GM21360 (cell line): ENCODE data around the gene NASP.

Experiments used
- ATAC-seq: cut with Tn5 transposase; IDR thresholded peaks from one replicate; pipeline ENCODE4 v1.9.1; 2021; ENCODE audit warnings: mild to moderate bottlenecking, moderate library complexity; ENCODE audit not compliant: unreplicated experiment

Gene NASP, protein sequence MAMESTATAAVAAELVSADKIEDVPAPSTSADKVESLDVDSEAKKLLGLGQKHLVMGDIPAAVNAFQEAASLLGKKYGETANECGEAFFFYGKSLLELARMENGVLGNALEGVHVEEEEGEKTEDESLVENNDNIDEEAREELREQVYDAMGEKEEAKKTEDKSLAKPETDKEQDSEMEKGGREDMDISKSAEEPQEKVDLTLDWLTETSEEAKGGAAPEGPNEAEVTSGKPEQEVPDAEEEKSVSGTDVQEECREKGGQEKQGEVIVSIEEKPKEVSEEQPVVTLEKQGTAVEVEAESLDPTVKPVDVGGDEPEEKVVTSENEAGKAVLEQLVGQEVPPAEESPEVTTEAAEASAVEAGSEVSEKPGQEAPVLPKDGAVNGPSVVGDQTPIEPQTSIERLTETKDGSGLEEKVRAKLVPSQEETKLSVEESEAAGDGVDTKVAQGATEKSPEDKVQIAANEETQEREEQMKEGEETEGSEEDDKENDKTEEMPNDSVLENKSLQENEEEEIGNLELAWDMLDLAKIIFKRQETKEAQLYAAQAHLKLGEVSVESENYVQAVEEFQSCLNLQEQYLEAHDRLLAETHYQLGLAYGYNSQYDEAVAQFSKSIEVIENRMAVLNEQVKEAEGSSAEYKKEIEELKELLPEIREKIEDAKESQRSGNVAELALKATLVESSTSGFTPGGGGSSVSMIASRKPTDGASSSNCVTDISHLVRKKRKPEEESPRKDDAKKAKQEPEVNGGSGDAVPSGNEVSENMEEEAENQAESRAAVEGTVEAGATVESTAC

DNA sequence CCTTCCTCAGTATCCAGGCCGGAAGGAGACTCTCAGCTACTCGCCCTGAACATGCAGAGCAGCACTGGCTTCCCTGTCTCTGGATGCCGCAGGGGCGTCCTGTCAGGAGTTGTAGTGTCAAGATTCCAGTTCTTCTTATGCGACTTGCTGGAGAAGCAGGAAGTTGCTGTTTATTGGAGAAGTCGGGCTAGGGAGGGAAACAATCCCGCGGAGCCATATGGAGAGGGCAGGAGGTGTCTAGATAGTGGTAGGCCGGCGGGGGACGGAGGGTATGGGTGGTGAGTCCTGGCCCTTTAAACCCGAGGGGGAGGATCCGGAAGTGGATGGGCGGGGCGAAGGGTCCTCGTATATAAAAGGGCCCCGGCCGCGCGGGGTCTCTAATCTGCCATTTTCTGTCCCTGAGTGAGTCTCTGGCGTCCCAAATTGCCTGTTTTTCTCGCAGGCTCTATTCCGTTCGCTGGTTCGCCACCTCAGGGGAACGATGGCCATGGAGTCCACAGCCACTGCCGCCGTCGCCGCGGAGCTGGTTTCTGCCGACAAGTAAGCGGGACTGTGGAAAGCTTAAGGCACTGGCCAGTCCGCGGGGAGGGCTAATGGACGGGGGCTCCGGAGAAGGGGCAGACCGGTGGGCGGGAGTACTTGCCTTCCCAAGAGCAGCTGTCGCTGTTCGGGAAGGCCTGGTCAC lies at the start of gene NASP:
Gene NASP (plus strand): TSS at position 376 of the 685 bp plus-strand sequence. CDS start 106 bp downstream, at position 482.
- peak; percentile 39 for ATAC-seq

DNA sequence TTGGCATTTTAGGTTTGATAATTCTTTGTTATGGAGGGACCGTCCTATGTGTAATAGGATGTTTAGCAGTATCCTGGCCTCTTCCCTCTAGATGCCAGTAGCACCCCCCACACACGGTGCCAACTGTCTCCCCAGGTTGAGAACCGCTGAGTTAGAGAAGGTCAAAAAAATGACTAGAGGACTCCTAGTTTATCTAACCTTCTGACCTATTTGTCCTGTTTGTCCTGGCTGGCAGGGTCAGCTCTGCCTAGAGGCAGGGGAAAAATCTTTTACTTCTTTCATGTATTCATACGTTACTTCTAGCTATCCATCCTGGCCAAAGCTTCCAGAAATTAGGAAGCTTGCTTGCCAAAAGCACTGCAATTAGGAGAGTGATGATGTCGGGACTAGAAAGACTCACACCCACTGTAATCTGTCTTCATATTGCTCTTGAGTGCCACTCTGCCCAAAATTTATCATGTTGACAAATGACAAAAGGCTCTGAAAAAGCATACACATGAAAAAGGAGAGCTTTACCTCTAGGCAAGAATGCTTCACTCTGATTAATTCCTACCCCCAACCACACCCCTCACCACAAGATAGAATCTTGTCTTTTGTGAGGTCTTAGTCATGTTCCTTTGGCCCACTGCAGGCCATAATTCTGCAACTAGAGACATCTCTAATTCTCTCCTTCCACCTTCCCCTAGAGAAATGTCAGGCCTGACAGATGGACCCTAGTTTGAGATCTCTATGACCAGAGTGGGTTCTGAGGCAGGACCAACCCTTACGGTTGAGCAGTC lies 47.7 kb upstream of the NASP start:
- ATAC-seq, result no peak

DNA sequence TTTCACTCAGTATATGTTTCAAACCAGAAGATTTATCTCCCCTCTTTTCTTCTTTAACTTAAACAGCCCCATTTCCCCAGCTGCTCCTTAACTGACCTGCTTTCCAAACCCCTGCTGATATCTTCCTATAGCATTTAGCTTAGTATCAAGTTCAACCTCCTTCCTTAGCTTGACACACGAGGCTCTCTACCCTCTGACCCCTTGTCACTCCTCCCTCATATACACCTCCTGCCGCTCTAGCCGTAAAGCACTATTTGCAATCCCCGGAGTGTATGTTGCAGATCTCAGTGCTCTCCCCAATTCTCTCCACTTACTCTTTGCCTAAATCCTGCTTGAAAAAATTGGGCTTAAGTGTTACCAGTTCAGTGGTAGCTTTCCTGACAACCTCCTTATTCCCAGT lies 47.0 kb upstream of the NASP start:
- ATAC-seq, result no peak

DNA sequence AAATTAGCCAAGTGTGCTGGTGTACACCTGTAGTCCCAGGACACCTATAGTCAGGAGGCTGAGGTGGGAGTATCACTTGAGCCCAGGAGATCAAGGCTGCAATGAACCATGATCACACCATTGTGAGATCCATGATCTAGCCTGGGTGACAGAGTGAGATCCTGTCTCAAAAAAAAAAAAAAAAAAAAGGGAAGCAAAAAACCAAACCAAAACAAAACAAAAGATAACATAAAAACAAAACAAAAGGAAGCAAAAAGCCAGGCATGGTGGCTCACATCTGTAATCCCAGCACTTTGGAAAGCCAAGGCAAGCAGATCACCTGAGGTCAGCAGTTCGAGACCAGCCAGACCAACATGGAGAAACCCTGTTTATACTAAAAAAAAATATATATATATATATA lies 42.6 kb upstream of the NASP start:
- no peak for ATAC-seq

DNA sequence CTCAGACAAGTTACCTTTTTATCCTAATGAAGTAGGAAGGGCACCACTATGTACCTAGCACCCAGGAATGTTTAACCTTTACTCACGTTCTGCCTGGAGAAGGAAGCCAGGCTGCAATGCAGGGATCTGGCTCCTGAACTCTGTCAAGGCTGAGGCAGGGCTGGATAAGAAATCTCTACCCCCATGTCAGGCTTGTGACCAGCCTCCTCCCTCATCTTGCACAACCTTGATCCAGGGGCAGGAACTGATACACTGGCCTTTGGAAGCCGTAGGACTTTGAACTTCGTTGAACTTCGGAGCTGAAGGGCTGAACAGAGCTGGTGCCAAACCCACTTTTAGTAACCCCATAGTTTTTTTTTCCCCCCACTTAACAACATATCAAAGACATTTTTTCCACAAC lies 41.2 kb upstream of the NASP start:
- no peak for ATAC-seq

DNA sequence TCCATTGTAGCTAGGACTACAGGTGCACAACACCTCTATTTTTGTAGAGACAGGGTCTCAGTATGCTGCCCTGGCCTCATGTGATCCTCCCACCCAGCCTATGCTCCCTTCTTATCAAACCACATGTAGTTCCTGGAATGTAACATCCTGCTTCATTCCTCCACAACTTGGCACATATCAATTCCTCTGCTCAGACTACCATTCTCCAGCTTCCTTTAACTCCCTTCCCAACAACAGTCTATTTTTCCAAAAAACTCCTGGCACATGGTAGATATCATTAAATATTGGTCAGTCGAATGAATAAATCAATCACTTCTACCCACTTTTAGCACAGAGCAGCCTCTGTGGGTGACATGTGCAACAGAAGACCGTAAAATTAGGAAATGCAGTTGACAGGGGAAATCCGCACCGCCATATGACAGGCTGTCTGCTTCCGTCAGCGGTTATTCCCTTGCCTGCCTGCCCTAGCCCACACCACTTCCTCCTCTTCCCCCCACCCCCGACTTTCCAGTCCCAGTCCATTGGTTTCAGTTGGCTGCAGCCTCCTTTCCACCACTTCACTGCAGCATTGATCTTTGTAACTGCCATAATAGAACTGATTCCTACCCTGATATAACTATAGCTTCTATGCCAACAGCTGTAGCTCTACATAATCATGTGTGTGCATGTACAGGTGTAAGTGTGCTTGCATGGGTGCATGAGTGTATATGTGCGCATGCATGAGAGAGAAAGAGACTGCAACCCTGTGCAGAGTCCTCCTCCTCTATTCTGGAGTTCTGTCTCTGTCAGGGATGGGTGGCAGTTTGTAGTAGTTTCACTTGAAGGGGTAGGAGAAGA lies 40.0 kb upstream of the NASP start:
- ATAC-seq, result peak; percentile 64

DNA sequence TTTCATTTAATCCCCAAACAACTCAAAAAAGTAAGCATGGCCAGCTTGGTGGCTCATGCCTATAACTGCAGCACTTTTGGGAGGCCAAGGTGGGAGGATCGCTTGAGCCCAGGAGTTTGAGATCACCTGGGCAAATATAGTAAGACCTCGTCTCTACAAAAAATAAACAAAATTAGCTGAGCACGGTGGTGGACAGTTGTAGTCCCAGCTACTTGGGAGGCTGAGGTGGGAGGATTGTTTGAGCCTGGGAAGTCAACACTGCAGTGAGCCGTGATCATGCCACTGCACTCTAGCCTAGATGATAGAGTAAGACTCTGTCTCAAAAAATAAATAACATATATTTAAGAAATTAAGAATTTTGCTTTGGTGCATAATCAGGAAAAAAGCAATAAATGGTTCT lies 39.3 kb upstream of the NASP start:
- ATAC-seq, result no peak

DNA sequence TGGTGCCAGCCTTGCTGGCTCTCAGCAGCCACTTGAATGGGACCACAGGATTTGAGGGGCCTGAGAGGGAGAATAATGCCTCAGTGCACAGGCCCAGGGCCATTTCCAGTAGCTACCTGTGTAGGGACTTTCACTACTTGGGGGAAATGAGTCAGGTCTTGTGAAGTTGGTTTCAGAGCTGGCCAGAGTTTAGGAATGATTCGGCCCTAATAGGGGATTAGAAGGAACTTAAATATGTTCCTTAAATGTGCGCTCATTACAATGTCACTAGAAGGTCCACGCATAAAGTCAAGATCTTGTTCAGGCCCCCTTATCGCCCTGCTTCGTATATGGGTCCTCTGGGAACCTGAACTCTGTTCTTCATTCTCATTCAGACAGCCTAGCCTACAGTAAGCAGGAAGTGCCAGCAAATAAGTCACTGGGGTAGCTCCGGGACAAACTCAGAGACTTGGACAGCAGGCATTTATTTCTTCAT lies 38.8 kb upstream of the NASP start:
- no peak for ATAC-seq

DNA sequence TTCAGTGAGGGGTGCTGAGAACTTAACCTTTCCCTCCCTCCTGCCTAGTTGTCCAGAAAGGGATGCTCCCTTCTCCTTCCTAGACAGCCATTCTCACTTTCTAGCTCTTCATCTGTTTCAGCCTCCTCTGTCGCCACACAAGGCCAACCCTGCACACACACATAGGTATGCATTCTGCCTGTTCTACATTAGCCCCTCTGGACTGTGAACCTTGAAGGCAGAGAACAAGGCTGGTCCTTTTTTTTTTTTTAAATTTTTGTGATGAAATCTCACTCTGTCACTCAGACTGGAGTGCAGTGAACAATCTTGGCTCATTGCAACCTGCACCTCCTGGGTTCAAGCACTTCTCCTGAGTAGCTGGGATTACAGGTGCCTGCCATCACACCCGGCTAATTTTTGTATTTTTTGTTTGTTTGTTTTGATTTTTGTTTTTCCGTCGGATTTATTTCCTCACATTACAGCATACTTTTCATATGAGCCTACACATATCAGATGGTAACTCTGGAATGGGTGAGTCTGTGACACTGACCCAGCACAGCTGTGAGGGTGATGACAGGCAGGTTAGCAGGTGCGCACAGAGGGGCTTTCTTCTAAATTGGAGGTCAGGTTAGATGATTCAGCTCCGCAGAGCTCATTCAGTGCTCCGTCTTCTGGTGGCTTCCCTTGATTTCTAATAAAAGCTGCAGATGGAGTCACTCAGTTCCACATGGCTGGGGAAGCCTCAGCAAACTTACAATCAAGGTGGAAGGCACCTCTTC lies 38.1 kb upstream of the NASP start:
- ATAC-seq, result no peak

DNA sequence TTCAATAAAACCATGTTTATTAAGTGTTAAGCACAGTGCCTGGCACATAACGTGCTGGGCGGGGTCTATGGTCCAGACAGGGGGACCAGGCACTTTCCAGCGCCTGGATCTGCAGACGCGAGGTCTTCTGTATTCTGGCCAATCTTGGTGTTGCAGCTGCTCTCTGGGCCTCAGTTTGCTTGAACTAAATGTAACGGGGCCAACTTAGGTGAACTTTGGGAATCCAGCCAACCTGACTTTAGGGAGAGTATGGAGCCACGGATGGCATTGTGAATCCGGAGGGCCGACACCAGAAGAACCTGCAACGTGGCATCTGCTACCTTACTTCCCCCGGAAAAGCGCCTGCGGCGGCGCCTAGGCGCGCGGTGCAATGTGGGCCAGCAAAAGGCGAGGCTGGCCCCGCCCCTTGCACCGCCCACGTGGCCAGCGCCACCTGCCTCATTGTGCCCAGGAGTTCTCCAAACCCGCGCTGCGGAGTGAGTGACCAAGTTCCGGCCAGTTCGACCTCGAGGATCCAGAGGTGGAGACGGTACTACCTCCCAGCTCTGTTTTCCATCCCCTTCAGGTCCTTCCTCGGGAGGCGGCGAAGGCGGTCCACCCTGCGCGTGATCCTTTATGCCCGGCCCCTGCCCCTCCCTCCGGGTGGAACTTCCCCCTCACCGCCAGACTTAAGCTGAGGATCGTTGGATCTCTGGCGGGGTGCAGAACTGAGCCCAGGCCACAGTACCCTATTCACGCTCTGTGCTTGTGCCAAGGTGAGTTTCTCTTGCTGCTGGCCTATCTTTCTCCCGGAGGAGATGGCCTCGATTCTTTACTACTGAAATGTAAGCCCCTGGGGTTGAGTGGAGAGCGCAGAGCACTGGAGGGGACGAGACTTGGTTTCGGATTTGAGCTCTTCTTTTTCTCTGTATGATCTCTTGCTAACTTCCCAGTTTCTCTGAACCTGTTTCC lies 33.2 kb upstream of the NASP start, which contains the start of gene AKR1A1:
Gene AKR1A1 (plus strand): TSS at position 426 of the 951 bp plus-strand sequence. CDS start 10,969 bp downstream, outside the sequence.
- peak; percentile 84 for ATAC-seq

DNA sequence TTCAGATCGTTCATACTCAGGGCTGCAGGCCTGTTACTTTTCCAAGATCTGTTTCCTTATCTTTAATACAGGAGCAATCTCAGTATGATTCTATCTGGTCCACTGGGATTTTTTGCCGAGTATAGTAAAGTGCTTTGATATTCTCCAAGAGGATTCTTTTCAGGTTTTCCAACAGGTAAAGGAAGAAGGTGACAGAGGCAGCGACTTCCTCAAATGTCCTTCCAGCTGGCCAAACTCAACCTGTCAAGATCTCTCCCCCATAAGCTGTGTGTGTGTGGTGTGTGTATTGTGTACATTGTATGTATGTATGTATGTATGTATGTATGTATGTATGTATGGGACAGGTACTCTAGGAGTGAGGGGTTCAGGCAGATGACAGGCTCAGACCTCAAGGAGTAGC lies 32.2 kb upstream of the NASP start:
- no peak for ATAC-seq

DNA sequence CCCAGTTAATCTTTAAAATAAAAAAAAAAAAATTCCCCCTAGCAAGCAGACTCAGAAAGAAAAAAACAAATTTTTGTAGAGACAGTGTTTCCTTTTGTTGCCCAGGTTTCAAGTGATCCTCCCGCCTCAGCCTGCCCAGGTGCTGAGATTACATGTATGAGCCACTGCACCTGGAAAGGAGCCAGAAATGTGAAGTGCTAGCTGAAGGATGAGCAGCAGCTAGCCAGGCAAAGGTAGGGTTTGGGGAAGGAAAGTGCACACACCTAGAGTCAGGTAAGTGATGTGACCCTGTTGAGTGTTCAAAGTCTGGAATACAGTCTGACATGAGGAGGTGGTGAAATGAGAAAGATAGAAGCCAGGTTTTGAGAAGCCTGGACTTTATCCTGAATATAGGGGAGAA lies 31.5 kb upstream of the NASP start:
- no peak for ATAC-seq

DNA sequence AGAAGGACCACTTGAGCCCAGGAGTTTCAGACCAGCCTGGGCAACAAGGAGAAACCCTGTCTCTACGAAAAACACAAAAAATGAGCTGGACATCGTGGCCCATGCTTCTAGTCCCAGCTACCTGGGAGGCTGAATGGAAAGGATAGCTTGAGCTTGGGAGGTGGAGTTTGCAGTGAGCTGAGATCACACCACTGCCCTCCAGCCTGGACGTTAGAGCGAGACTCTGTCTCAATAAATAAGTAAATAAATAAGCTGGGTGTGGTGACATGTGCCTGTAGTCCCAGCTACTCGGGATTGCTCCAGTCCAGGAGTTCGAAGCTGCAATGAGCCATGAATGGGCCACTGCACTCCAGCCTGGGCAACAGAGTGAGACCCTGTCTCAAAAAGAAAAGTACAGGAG lies 29.6 kb upstream of the NASP start:
- ATAC-seq, result no peak

DNA sequence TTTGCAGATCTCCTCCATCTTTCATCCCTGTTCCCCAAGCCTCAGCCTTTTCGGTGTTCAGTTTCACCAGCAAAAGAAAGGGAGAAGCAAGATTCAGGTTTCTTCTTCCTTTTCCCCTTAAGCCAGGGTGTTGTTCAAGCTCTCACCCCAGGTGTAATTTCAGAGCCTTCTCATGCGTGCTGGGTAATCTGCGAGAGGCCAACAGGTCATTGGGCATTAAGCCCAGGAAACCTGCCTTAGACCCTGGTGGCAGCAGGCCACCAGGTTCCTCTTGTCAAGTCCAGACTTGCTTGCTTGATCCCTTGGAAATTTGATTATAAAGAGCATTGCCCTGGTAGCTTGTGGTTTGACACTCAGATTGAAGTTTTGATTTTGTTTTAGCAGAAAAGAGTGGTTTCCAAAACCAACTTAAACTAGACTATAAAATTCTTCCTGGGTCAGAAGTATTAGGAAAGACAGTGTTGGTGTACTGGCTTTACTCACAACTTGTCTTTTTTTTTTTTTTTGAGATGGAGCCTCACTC lies 26.4 kb upstream of the NASP start:
- ATAC-seq, result no peak

DNA sequence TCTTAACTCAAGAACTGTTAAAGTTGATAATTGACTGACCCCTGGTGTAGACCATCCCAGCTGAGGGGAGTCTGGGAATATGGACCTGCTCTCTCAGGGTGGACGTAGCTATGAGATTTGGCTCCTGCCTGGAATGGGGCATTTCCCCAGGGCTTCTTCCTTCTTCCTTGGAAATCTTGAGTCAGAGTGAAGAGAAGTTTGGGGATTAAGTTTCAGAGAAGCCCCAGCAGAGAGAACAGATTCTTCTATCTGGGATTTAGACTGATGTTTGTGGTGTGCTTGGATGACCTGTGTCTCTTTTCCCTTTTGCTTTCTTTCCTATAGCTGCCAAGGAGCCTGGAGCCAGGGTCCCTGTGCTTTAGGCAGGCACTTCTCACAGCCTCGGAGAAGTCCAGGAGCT lies 20.0 kb upstream of the NASP start:
- no peak for ATAC-seq

DNA sequence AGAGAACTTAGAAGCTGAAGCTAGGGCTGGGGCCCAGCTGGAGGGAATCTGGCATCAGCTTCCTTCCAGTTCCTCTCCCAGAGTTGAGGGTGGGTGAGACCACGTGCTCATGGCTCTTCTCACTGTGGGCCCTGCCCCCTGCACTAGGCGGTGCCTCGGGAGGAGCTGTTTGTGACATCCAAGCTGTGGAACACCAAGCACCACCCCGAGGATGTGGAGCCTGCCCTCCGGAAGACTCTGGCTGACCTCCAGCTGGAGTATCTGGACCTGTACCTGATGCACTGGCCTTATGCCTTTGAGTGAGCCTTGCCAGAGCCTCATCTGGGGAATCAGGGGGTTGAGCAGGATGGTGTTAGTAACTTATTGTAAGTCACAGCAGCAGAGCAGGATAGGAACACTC lies 17.1 kb upstream of the NASP start:
- ATAC-seq, result no peak

DNA sequence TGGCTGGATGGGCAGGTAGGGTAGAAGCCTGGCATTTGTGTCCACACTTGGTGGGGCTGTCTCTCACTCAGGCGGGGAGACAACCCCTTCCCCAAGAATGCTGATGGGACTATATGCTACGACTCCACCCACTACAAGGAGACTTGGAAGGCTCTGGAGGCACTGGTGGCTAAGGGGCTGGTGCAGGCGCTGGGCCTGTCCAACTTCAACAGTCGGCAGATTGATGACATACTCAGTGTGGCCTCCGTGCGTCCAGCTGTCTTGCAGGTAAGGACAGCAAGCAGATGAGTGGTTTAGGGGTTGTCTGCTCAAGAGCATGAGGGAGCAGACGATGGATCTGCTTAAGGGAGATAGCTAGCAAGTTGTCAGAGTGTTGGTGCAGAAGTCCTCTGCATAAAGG lies 15.9 kb upstream of the NASP start:
- no peak for ATAC-seq

DNA sequence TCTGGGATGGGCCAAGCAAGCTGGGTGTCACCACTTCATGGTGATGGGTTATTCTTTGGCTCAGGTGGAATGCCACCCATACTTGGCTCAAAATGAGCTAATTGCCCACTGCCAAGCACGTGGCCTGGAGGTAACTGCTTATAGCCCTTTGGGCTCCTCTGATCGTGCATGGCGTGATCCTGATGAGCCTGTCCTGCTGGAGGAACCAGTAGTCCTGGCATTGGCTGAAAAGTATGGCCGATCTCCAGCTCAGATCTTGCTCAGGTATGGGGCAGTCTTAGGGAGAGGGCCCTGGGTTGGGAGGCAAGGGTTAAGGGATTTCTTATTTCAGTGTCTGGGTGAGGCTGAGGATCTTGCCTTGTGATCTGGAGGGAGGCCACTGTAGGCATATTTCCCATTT lies 15.4 kb upstream of the NASP start:
- ATAC-seq, result no peak
